ENCODE results near the gene GREB1L.

The GREB1L gene

DNA sequence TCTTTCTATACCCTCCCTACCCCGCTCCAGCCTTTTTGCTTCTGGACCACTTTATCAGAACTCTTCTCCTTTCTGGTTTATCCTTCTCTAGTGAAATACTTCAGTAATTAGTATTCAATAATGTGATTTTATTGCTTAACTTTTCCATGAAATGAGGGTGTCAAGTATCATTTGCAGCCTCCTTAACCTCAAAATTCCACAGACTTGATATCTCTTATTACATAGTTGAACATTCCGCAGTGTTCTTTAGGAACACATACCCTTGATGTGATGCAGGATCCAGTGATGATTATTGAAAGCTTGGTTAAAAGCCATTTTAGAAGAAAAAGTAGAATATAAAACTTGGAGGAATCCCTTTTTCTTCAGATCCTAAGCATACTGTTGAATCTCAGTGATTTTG, 94.8 kb downstream of the GREB1L start:
- Histone ChIP-seq H3K9me3 (ENCODE audit: control insufficient read depth, low read depth, low read length) (no peaks in the 10 kb centered on the region), H3K9ac (ENCODE audit: low read length) (no peak overlapping the region), H3K27me3 (ENCODE audit: control insufficient read depth, insufficient read depth, low read length) (no peaks in the 10 kb centered on the region), H3K4me3 (ENCODE audit: low read length) (no peak overlapping the region), H3K27ac (ENCODE audit: low read length) (no peak overlapping the region), H3K4me1 (ENCODE audit: control insufficient read depth, low read depth, low read length) (peaks cover 5% of the 10 kb centered on the region), H3K36me3 (ENCODE audit: control insufficient read depth, low read depth, low read length) (no peaks in the 10 kb centered on the region)

DNA sequence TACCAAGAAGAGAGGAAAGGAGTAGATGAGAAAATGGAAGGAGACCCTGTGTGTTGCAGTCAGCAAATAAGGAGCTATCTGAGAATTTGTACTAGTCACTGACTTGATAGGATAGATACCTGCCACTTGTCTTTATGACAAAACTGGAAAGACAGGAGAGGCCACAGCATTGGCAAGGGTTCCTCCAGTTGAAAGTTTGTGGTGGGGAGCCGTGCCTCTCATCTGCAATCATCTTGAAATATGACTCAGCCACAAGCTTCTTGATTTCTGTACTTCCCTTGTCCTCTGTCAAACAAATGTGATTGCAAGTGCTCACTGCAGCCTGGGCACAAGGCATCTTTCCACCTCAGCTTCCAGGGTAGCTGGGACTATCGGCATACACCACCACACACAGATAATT, 99.1 kb downstream of the GREB1L start:
- Histone ChIP-seq H3K9ac (ENCODE audit: low read length) (no peak overlapping the region), H3K9me3 (ENCODE audit: control insufficient read depth, low read depth, low read length) (no peaks in the 10 kb centered on the region), H3K4me3 (ENCODE audit: low read length) (no peak overlapping the region), H3K27ac (ENCODE audit: low read length) (no peak overlapping the region), H3K27me3 (ENCODE audit: control insufficient read depth, insufficient read depth, low read length) (no peaks in the 10 kb centered on the region), H3K36me3 (ENCODE audit: control insufficient read depth, low read depth, low read length) (no peaks in the 10 kb centered on the region), H3K4me1 (ENCODE audit: control insufficient read depth, low read depth, low read length) (peaks cover 16% of the 10 kb centered on the region)

DNA sequence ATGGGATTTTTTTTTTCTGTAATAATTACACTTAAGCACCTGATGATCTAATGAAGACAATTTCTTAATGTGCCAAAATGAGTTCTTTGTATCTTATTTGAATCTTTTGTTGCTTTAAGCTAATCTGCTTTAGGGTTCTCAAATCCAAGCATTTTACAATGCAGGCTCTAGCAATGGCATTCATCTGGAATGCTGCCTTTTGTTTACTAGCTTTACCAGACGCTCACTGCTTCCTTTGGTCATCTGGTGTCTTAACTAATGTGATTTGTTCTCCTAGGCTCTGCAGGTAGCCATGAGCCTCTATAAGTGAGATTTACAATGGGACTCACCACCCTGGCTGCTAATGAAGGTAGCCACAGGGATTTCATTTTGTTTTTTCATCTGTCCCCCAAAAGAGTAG, 100.3 kb downstream of the GREB1L start:
- H3K4me1 ChIP-seq (ENCODE audit: control insufficient read depth, low read depth, low read length) = peaks cover 16% of the 10 kb centered on the region

DNA sequence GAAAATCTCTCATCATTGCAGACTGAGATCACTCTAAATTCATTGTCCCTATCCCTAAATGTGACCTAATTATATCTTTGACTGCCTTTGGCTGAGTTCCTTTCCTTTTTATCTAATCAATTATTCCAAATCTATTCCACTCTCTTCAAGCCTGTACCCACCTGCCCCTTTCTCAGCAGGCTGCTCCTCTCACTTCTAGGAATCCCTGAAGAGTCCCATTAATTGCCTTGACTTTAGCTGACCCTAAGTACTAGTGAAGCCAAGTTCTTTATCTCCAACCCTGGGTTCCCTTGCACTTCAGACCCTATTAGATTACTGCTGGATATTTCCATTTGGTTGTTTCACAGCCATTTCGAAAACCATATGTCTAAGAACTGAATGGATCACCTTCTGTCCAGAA, 102.8 kb downstream of the GREB1L start:
- no peaks in the 10 kb centered on the region for H3K9me3 ChIP-seq (ENCODE audit: control insufficient read depth, low read depth, low read length)
- H3K36me3 ChIP-seq (ENCODE audit: control insufficient read depth, low read depth, low read length) = no peaks in the 10 kb centered on the region
- H3K4me3 ChIP-seq (ENCODE audit: low read length) = no peak overlapping the region
- H3K9ac ChIP-seq (ENCODE audit: low read length) = no peak overlapping the region
- H3K27ac ChIP-seq (ENCODE audit: low read length) = no peak overlapping the region
- H3K27me3 ChIP-seq (ENCODE audit: control insufficient read depth, insufficient read depth, low read length) = no peaks in the 10 kb centered on the region
- H3K4me1 ChIP-seq (ENCODE audit: control insufficient read depth, low read depth, low read length) = peaks cover 16% of the 10 kb centered on the region

More for the DNA sequence above, 100.3 kb downstream of the GREB1L start:
- H3K36me3 ChIP-seq (ENCODE audit: control insufficient read depth, low read depth, low read length) = no peaks in the 10 kb centered on the region
- H3K27me3 ChIP-seq (ENCODE audit: control insufficient read depth, insufficient read depth, low read length) = no peaks in the 10 kb centered on the region
- H3K9me3 ChIP-seq (ENCODE audit: control insufficient read depth, low read depth, low read length) = no peaks in the 10 kb centered on the region
- H3K27ac ChIP-seq (ENCODE audit: low read length) = no peak overlapping the region
- H3K9ac ChIP-seq (ENCODE audit: low read length) = no peak overlapping the region
- H3K4me3 ChIP-seq (ENCODE audit: low read length) = no peak overlapping the region

DNA sequence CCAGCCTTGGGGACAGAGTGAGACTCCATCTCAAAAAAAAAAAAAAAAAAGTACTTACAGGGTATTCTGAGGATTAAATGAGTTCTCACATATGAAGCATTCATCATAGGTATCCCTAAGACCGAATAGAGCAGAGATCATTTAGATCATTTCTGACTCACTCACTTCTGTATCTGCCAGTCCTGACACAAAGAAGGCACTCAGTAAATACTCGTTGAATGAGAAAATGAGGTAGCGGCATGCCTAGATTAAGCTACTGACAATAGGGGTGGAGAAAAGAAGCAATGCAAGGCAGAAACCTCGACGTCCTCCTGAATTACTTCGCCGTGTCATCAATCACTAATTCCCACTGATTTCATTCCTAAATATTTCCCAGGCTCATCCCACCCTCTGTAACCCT, 103.8 kb downstream of the GREB1L start:
- H3K4me3 ChIP-seq (ENCODE audit: low read length) = no peak overlapping the region
- peaks cover 16% of the 10 kb centered on the region for H3K4me1 ChIP-seq (ENCODE audit: control insufficient read depth, low read depth, low read length)
- H3K9me3 ChIP-seq (ENCODE audit: control insufficient read depth, low read depth, low read length) = no peaks in the 10 kb centered on the region
- no peaks in the 10 kb centered on the region for H3K27me3 ChIP-seq (ENCODE audit: control insufficient read depth, insufficient read depth, low read length)
- no peak overlapping the region for H3K27ac ChIP-seq (ENCODE audit: low read length)
- H3K9ac ChIP-seq (ENCODE audit: low read length) = no peak overlapping the region
- H3K36me3 ChIP-seq (ENCODE audit: control insufficient read depth, low read depth, low read length) = no peaks in the 10 kb centered on the region

DNA sequence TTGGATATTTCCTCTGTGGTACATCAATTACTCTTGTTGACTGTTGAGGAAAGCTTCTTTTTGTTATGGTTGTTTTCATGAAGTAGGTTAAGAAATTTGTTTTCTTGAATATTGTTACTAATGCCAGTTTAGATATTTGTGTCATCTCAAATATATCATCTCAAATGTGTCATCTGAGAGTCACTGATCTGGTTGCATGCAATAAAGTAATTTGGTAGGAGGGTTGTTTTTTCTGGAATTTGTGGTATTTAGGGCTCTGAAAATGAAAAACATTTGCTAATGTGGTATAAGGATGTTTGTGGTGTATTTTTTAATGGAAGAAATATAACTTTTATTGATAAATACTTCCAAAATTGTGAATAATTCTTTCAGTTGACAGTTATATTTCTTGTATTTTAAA, 117.7 kb downstream of the GREB1L start:
- no peaks in the 10 kb centered on the region for H3K27me3 ChIP-seq (ENCODE audit: control insufficient read depth, insufficient read depth, low read length)
- no peak overlapping the region for H3K27ac ChIP-seq (ENCODE audit: low read length)
- no peak overlapping the region for H3K9ac ChIP-seq (ENCODE audit: low read length)
- H3K36me3 ChIP-seq (ENCODE audit: control insufficient read depth, low read depth, low read length) = no peaks in the 10 kb centered on the region
- peaks cover 30% of the 10 kb centered on the region for H3K4me1 ChIP-seq (ENCODE audit: control insufficient read depth, low read depth, low read length)
- H3K9me3 ChIP-seq (ENCODE audit: control insufficient read depth, low read depth, low read length) = no peaks in the 10 kb centered on the region
- H3K4me3 ChIP-seq (ENCODE audit: low read length) = no peak overlapping the region

DNA sequence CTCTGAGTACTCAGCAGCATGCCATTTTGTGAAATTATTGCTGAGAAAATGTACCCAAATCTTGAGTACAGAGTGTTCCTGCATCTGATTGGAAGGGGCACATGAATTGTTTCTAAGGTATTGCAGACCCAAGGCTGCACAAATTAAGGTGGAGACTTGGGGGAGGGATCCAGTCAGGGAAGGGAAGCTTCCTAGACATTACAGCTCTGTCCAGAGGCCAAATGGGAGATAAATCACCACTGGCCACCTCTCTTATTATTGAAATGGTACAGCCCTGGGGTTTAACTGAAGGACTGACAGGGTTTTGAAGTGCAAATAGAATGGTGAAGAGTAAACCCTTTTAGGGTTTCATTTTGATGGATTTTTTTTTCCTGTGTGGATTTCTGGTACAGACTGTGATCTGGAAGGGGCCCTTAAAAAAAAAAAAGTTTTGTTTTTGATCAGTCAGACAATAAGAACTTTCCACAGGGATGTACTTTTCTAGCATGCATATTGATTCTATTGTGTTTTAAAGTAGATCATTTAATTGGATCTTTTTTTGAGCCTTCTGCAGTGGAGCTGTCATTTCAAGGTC, 119.4 kb downstream of the GREB1L start:
- no peaks in the 10 kb centered on the region for H3K36me3 ChIP-seq (ENCODE audit: control insufficient read depth, low read depth, low read length)
- no peak overlapping the region for H3K4me3 ChIP-seq (ENCODE audit: low read length)
- no peaks in the 10 kb centered on the region for H3K9me3 ChIP-seq (ENCODE audit: control insufficient read depth, low read depth, low read length)
- no peaks in the 10 kb centered on the region for H3K27me3 ChIP-seq (ENCODE audit: control insufficient read depth, insufficient read depth, low read length)
- H3K4me1 ChIP-seq (ENCODE audit: control insufficient read depth, low read depth, low read length) = peaks cover 39% of the 10 kb centered on the region
- H3K9ac ChIP-seq (ENCODE audit: low read length) = no peak overlapping the region
- H3K27ac ChIP-seq (ENCODE audit: low read length) = no peak overlapping the region

DNA sequence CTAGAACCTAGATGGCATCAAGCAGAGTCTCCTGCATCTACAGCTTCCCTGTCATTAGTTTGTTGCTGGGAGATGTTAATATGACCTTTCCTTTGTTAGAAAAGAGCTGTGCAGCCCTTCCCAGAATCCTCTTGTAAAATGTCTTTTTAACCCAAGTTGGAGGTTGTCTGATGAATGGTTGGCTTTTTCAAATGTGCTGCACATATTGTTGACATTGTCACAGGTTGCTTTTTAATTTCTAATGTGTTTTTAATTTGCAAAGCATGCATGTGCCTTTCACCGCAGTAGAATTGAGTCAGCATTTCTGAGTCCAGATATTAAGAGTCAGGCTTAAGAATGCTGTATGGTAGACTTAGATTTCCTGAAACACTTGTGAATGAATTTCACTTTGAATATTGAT, 120.8 kb downstream of the GREB1L start:
- H3K9ac ChIP-seq (ENCODE audit: low read length) = peak overlapping the region; percentile 18
- no peak overlapping the region for H3K27ac ChIP-seq (ENCODE audit: low read length)
- peaks cover 54% of the 10 kb centered on the region for H3K4me1 ChIP-seq (ENCODE audit: control insufficient read depth, low read depth, low read length)
- H3K4me3 ChIP-seq (ENCODE audit: low read length) = peak overlapping the region; percentile 16
- no peaks in the 10 kb centered on the region for H3K36me3 ChIP-seq (ENCODE audit: control insufficient read depth, low read depth, low read length)
- no peaks in the 10 kb centered on the region for H3K27me3 ChIP-seq (ENCODE audit: control insufficient read depth, insufficient read depth, low read length)
- H3K9me3 ChIP-seq (ENCODE audit: control insufficient read depth, low read depth, low read length) = no peaks in the 10 kb centered on the region

DNA sequence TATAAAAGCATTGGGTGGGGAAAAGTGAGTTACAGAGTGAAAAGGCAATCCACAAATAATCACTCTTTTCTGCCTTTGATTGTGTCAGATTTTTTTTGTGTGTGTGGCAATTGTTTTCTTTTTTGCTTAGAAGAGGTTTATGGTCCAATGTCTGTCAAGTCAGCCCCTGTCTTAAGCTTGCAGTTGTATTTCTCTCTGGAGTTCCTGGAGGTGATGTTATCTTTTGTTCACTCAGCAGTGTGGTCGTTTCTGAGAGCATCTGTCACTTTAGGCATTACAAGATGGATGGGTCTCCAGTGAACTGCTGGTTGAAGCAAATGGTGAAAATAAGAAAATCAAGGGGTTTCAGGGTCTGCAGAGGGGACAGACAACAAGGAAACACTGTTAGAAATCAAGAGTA, 121.3 kb downstream of the GREB1L start:
- Histone ChIP-seq H3K27ac (ENCODE audit: low read length) (no peak overlapping the region), H3K27me3 (ENCODE audit: control insufficient read depth, insufficient read depth, low read length) (no peaks in the 10 kb centered on the region), H3K4me1 (ENCODE audit: control insufficient read depth, low read depth, low read length) (peaks cover 59% of the 10 kb centered on the region), H3K9ac (ENCODE audit: low read length) (no peak overlapping the region), H3K4me3 (ENCODE audit: low read length) (no peak overlapping the region), H3K36me3 (ENCODE audit: control insufficient read depth, low read depth, low read length) (no peaks in the 10 kb centered on the region), H3K9me3 (ENCODE audit: control insufficient read depth, low read depth, low read length) (no peaks in the 10 kb centered on the region)

DNA sequence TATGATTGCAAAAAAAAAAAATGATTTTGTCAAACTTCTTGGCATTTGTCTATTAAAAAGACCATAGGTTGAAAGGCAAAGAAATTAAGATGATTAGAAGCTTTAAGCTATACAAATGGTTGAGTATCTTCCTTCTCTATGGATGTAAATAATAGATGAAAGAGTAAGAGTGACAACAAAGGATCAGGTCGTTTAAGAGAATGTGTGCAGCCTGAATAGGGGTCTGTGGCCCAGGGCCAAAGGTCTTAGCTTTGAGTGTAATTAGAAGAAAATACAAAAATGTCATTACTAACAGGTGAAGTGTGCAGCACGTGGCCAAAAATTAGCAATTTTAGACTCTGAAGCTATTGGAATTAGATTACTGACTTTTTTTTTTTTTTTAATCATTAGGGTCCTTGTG, 122.4 kb downstream of the GREB1L start:
- Histone ChIP-seq H3K4me1 (ENCODE audit: control insufficient read depth, low read depth, low read length) (peaks cover 68% of the 10 kb centered on the region), H3K27me3 (ENCODE audit: control insufficient read depth, insufficient read depth, low read length) (no peaks in the 10 kb centered on the region), H3K4me3 (ENCODE audit: low read length) (peak overlapping the region; percentile 29), H3K27ac (ENCODE audit: low read length) (no peak overlapping the region), H3K9me3 (ENCODE audit: control insufficient read depth, low read depth, low read length) (no peaks in the 10 kb centered on the region), H3K9ac (ENCODE audit: low read length) (no peak overlapping the region), H3K36me3 (ENCODE audit: control insufficient read depth, low read depth, low read length) (no peaks in the 10 kb centered on the region)

DNA sequence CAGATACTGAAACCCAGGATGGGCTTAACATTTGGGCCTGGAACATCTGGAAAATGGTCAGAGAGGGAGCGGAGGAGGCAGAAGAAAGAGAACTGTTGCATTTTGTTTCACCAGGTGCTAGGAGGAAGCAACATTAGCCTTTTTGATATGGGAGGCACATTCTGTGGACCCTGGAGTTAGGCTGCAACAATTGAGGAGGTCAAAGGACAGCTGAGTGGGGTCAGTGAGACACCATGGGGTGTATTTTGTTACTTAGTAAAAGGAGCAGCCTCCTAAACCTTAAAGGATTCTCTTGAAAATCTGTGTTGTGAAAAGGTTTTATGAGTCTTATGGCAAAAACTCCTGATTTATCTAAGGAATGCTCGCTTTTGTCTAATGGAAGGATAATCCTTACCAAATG, 124.9 kb downstream of the GREB1L start:
- Histone ChIP-seq H3K27me3 (ENCODE audit: control insufficient read depth, insufficient read depth, low read length) (no peaks in the 10 kb centered on the region), H3K4me3 (ENCODE audit: low read length) (peak overlapping the region; percentile 16), H3K9ac (ENCODE audit: low read length) (no peak overlapping the region), H3K4me1 (ENCODE audit: control insufficient read depth, low read depth, low read length) (peaks cover 59% of the 10 kb centered on the region), H3K9me3 (ENCODE audit: control insufficient read depth, low read depth, low read length) (no peaks in the 10 kb centered on the region), H3K36me3 (ENCODE audit: control insufficient read depth, low read depth, low read length) (no peaks in the 10 kb centered on the region), H3K27ac (ENCODE audit: low read length) (no peak overlapping the region)

DNA sequence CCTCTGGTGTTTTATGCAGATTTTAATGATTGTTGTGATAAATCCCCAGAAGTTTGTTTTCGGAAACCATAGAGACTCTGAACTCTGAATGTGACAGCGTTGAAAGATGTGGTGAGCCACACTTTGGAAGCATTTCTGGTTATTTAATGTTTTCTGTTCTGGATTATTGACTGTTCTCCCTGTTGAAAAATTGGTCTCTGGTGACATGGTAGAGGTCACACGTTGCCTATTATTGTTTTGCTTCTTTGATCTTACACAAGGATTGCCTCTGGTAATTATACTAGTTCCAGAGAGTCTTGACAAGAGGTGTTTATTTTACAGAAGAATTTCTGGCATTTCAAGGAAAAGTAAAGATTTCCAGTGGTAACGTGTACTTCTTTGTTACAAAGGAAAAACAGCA, 127.1 kb downstream of the GREB1L start:
- H3K9me3 ChIP-seq (ENCODE audit: control insufficient read depth, low read depth, low read length) = no peaks in the 10 kb centered on the region
- H3K27me3 ChIP-seq (ENCODE audit: control insufficient read depth, insufficient read depth, low read length) = no peaks in the 10 kb centered on the region
- no peaks in the 10 kb centered on the region for H3K36me3 ChIP-seq (ENCODE audit: control insufficient read depth, low read depth, low read length)
- no peak overlapping the region for H3K9ac ChIP-seq (ENCODE audit: low read length)
- no peak overlapping the region for H3K4me3 ChIP-seq (ENCODE audit: low read length)
- H3K4me1 ChIP-seq (ENCODE audit: control insufficient read depth, low read depth, low read length) = peaks cover 44% of the 10 kb centered on the region
- no peak overlapping the region for H3K27ac ChIP-seq (ENCODE audit: low read length)

Data from iPS-18a (cell line).